GM23248 (cell line): ENCODE measurements around the gene NR2F2. TPM values are rescaled to one million over a fixed set of nuclear protein-coding genes. Genes with fewer than 3 reads are reported as not detected.

Experiments used
- DNase-seq: peaks from one replicate; pipeline ENCODE4 v3.0.0-alpha.2; 2015
- H2AFZ ChIP-seq: fragments of 200-600 bp; sonication (generic); 2 replicates; pipeline ENCODE4 v1.6.1; 2016; ENCODE audit warnings: antibody characterized with exemption
- H3F3A ChIP-seq: fragments of 200-600 bp; sonication (generic); 2 replicates; pipeline ENCODE4 v1.6.1; 2016; ENCODE audit warnings: mild to moderate bottlenecking, antibody characterized with exemption, mixed run types; ENCODE audit not compliant: insufficient read depth
- H3K27ac ChIP-seq: fragments of 200-600 bp; sonication (generic); 2 replicates; pipeline ENCODE4 v1.5.1; 2016; ENCODE audit warnings: mild to moderate bottlenecking
- H3K27me3 ChIP-seq: fragments of 200-600 bp; sonication (generic); replicated peaks from 2 replicates; pipeline ENCODE4 v1.6.1; 2016; ENCODE audit warnings: mild to moderate bottlenecking; ENCODE audit not compliant: insufficient read depth
- H3K36me3 ChIP-seq: fragments of 200-600 bp; sonication (generic); 2 replicates; pipeline ENCODE4 v1.6.1; 2016; ENCODE audit warnings: low read depth, mild to moderate bottlenecking
- H3K4me1 ChIP-seq: fragments of 200-600 bp; sonication (generic); 2 replicates; pipeline ENCODE4 v1.6.1; 2016; ENCODE audit warnings: mild to moderate bottlenecking; ENCODE audit not compliant: insufficient read depth
- H3K4me2 ChIP-seq: fragments of 200-600 bp; sonication (generic); one replicate; pipeline ENCODE4 v1.6.1; 2016; ENCODE audit warnings: mild to moderate bottlenecking; ENCODE audit not compliant: unreplicated experiment
- H3K4me3 ChIP-seq: fragments of 200-600 bp; sonication (generic); 2 replicates; pipeline ENCODE4 v1.5.1; 2016; ENCODE audit warnings: mild to moderate bottlenecking
- H3K79me2 ChIP-seq: fragments of 200-600 bp; sonication (generic); 2 replicates; pipeline ENCODE4 v1.6.1; 2016; ENCODE audit warnings: mild to moderate bottlenecking; ENCODE audit not compliant: insufficient read depth
- H3K9ac ChIP-seq: fragments of 200-600 bp; sonication (generic); 2 replicates; pipeline ENCODE4 v1.6.1; 2016; ENCODE audit warnings: mild to moderate bottlenecking
- H3K9me2 ChIP-seq: fragments of 200-600 bp; sonication (generic); 2 replicates; pipeline ENCODE4 v1.6.1; 2016; ENCODE audit warnings: mixed run types, mild to moderate bottlenecking, moderate library complexity; ENCODE audit not compliant: insufficient read depth
- H3K9me3 ChIP-seq: fragments of 200-600 bp; sonication (generic); one replicate; pipeline ENCODE4 v1.6.1; 2017; ENCODE audit warnings: low read depth
- H4K20me1 ChIP-seq: fragments of 200-600 bp; sonication (generic); 2 replicates; pipeline ENCODE4 v1.6.0; 2016; ENCODE audit not compliant: insufficient read depth
- EZH2 ChIP-seq: fragments of 200-600 bp; sonication (generic); IDR thresholded peaks from 2 replicates; pipeline ENCODE4 v1.6.1; 2018; ENCODE audit warnings: antibody characterized with exemption, mild to moderate bottlenecking; ENCODE audit not compliant: insufficient read depth, poor library complexity, severe bottlenecking
- EZH2phosphoT487 ChIP-seq: fragments of 200-600 bp; sonication (generic); IDR thresholded peaks from 2 replicates; pipeline ENCODE4 v1.6.1; 2018; ENCODE audit warnings: antibody characterized with exemption, moderate library complexity, mild to moderate bottlenecking, low read depth; ENCODE audit not compliant: insufficient read depth
- WGBS, 2 experiments: methylation state at CpG; one replicate each; pipeline ENCODE4 v1.1.6; 2015 to 2017; ENCODE audit warnings: low lambda C conversion rate in 2 of 2, low coverage in 1 of 2; ENCODE audit errors: missing lambda C conversion rate in 2 of 2; 5-methylcytosine and 5-hydroxymethylcytosine counted together
- in situ Hi-C: fragments of 300-500 bp; cut with MboI; formaldehyde crosslinking; loops from 2 replicates; pipeline ENCODE4 v1.15.0; 2020
- polyA plus RNA-seq: library from polyadenylated mRNA; unstranded; fragments of >200 nt; fragmentation: Nextera tagmentation; extraction: Ambion mirVana; gene quantifications from 2 replicates; pipeline ENCODE4 v1.2.1, GENCODE V29; 2016
- total RNA-seq: library from RNA; depleted of rRNA; stranded (reverse); fragments of >200 nt; shearing (Covaris generic); gene quantifications from 2 replicates; pipeline ENCODE4 v1.2.3, GENCODE V29; 2014

Gene NR2F2
- total and polyA plus RNA-seq, 2 experiments from 2014 or later, result 5.9 to 23.8 TPM

GRCh38 chr15:96312641-96313335, 17.7 kb upstream of the NR2F2 start:
- no peaks in the 10 kb centered on the region for H3K9me2 ChIP-seq
- H3K9ac ChIP-seq, result no peak overlapping the region
- H3K4me2 ChIP-seq, result peak overlapping the region; percentile 19
- no peaks in the 10 kb centered on the region for H3K79me2 ChIP-seq
- H3K4me3 ChIP-seq, result no peak overlapping the region
- H3K36me3 ChIP-seq, result no peaks in the 10 kb centered on the region
- H4K20me1 ChIP-seq, result no peaks in the 10 kb centered on the region
- H3K27me3 ChIP-seq, result no peaks in the 10 kb centered on the region
- no peak overlapping the region for H3K27ac ChIP-seq
- peaks cover 11% of the 10 kb centered on the region; the same call in 1 of the 2 replicates for H3F3A ChIP-seq
- H3K4me1 ChIP-seq, result peaks cover 11% of the 10 kb centered on the region
- no peak overlapping the region for H2AFZ ChIP-seq
- no peaks in the 10 kb centered on the region for H3K9me3 ChIP-seq
- WGBS, 2 experiments, result 65 to 73% methylated on average over 4 of the region's 4 CpGs
- peak; percentile 79 for DNase-seq
- in situ Hi-C loops, result no loop called here
- TF ChIP-seq EZH2phosphoT487, result no peak

DNA sequence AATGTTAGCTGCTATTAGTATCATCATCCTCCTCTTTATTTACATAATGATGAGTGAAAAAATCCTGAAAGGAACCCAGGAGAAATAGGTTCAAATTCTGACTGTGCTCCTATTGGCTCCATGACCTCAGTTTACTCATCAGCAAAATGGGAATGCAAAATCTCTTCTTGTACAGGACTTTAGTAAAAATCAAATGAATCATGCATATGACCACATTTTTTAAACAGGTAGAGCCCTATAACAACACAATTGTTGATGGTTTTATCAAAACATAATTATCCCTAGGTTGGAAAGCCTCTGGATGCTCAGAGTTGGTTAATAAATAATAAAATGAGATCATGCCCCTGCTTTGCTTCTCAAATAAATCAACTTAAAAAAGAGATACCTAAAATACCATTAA, 16.0 kb upstream of the NR2F2 start:
- Histone ChIP-seq H2AFZ (no peak overlapping the region), H3F3A (peaks cover 11% of the 10 kb centered on the region; the same call in 1 of the 2 replicates), H3K36me3 (no peaks in the 10 kb centered on the region), H3K9me2 (no peaks in the 10 kb centered on the region), H3K4me1 (peaks cover 11% of the 10 kb centered on the region), H3K79me2 (no peaks in the 10 kb centered on the region), H4K20me1 (no peaks in the 10 kb centered on the region), H3K9ac (no peak overlapping the region), H3K9me3 (no peaks in the 10 kb centered on the region), H3K4me2 (no peak overlapping the region), H3K4me3 (no peak overlapping the region), H3K27me3 (no peaks in the 10 kb centered on the region), H3K27ac (no peak overlapping the region)
- no peak for DNase-seq
- in situ Hi-C loops, result no loop called here
- TF ChIP-seq EZH2 (no peak), EZH2phosphoT487 (no peak)

- Histone ChIP-seq H3K79me2 (no peaks in the 10 kb centered on the region), H3F3A (peaks cover 11% of the 10 kb centered on the region; the same call in 1 of the 2 replicates), H3K4me1 (peaks cover 11% of the 10 kb centered on the region), H2AFZ (no peak overlapping the region), H3K9me2 (no peaks in the 10 kb centered on the region), H3K27ac (no peak overlapping the region), H3K4me3 (no peak overlapping the region), H3K27me3 (no peaks in the 10 kb centered on the region), H3K9me3 (no peaks in the 10 kb centered on the region), H4K20me1 (no peaks in the 10 kb centered on the region), H3K36me3 (no peaks in the 10 kb centered on the region), H3K9ac (no peak overlapping the region), H3K4me2 (no peak overlapping the region)
- no peak for TF ChIP-seq EZH2
- no peak for TF ChIP-seq EZH2phosphoT487
- in situ Hi-C loops, result no loop called here
- 97 to 100% methylated on average over 1 of the region's 1 CpG for WGBS, 2 experiments
- DNase-seq, result no peak
Measured at GRCh38 chr15:96314963-96315362, 15.5 kb upstream of the NR2F2 start.

- Histone ChIP-seq H3K9me3 (no peaks in the 10 kb centered on the region), H3K79me2 (peaks cover 16% of the 10 kb centered on the region), H3K4me3 (no peak overlapping the region), H4K20me1 (no peaks in the 10 kb centered on the region), H2AFZ (no peak overlapping the region), H3K27ac (no peak overlapping the region), H3K9ac (no peak overlapping the region), H3F3A (peaks cover 11% of the 10 kb centered on the region; the same call in 1 of the 2 replicates), H3K4me1 (peaks cover 19% of the 10 kb centered on the region), H3K4me2 (no peak overlapping the region), H3K36me3 (no peaks in the 10 kb centered on the region), H3K27me3 (no peaks in the 10 kb centered on the region), H3K9me2 (no peaks in the 10 kb centered on the region)
- 78 to 80% methylated on average over 2 of the region's 2 CpGs for WGBS, 2 experiments
- TF ChIP-seq EZH2phosphoT487 (no peak), EZH2 (no peak)
- in situ Hi-C loops, result no loop called here
- no peak for DNase-seq
Measured at GRCh38 chr15:96316953-96317629, 13.4 kb upstream of the NR2F2 start.
